Activated CD4-positive, alpha-beta T cell treated with anti-CD3 and anti-CD28 coated beads for 4 hours (primary cell): ENCODE measurements around the gene SERPINB5.

Experiments used
- DNase-seq, 2 donors: peaks; one replicate each; pipeline ENCODE4 v3.0.0-alpha.2; 2020

Gene SERPINB5

GRCh38 chr18:63470751-63471150, 6.0 kb upstream of the SERPINB5 start:
- DNase-seq, result no peak

GRCh38 chr18:63472380-63472779, 4.4 kb upstream of the SERPINB5 start:
- no peak for DNase-seq

GRCh38 chr18:63477200-63477599, 442 bp downstream of the SERPINB5 start:
- DNase-seq, result no peak

GRCh38 chr18:63477968-63478367, 1.2 kb downstream of the SERPINB5 start:
- no peak for DNase-seq

GRCh38 chr18:63479826-63480225, 3.1 kb downstream of the SERPINB5 start:
- DNase-seq, result no peak

GRCh38 chr18:63480476-63480875, 3.7 kb downstream of the SERPINB5 start:
- DNase-seq, result no peak

GRCh38 chr18:63480915-63481314, 4.2 kb downstream of the SERPINB5 start:
- no peak for DNase-seq

GRCh38 chr18:63487676-63488075, 10.9 kb downstream of the SERPINB5 start:
- no peak for DNase-seq

GRCh38 chr18:63488160-63488559, 11.4 kb downstream of the SERPINB5 start:
- DNase-seq, result no peak

- no peak for DNase-seq
Measured at GRCh38 chr18:63492851-63493250, 16.1 kb downstream of the SERPINB5 start.

GRCh38 chr18:63495675-63496074, 18.9 kb downstream of the SERPINB5 start:
- no peak for DNase-seq

- peak in 1 of 2 donors; percentile 8 for DNase-seq
Measured at GRCh38 chr18:63505566-63506335, 29.0 kb downstream of the SERPINB5 start.

- no peak for DNase-seq
Measured at GRCh38 chr18:63506336-63506646, 29.5 kb downstream of the SERPINB5 start.

- no peak for DNase-seq
Measured at GRCh38 chr18:63508596-63508995, 31.8 kb downstream of the SERPINB5 start.

- no peak for DNase-seq
Measured at GRCh38 chr18:63511285-63511684, 34.5 kb downstream of the SERPINB5 start.

GRCh38 chr18:63514326-63514725, 37.6 kb downstream of the SERPINB5 start:
- DNase-seq, result no peak

GRCh38 chr18:63514888-63515678, 38.3 kb downstream of the SERPINB5 start:
- no peak for DNase-seq

GRCh38 chr18:63515801-63516200, 39.0 kb downstream of the SERPINB5 start:
- no peak for DNase-seq

- peak; percentile 37 to 45 for DNase-seq
Measured at GRCh38 chr18:63518178-63519012, 41.6 kb downstream of the SERPINB5 start.

GRCh38 chr18:63520053-63520685, 43.4 kb downstream of the SERPINB5 start:
- DNase-seq, result no peak

- no peak for DNase-seq
Measured at GRCh38 chr18:63523660-63524059, 46.9 kb downstream of the SERPINB5 start.

- DNase-seq, result no peak
Measured at GRCh38 chr18:63527251-63527650, 50.5 kb downstream of the SERPINB5 start.
